SK-N-SH treated with all-trans-retinoic acid at 6 μM for 48 hours (cell line): ENCODE results near the gene WDR19.

Source experiments
- BACH2 ChIP-seq: fragments of 250-450 bp; sonication (Bioruptor Pico); IDR thresholded peaks from 2 replicates; pipeline ENCODE4 v1.9.0; 2021; ENCODE audit warnings: mild to moderate bottlenecking, borderline replicate concordance
- CREB5 ChIP-seq: fragments of 250-450 bp; sonication (Bioruptor Pico); IDR thresholded peaks from 2 replicates; pipeline ENCODE4 v1.5.1; 2020; ENCODE audit warnings: low read depth, mild to moderate bottlenecking, moderate library complexity
- RARB ChIP-seq: fragments of 250-450 bp; sonication (Bioruptor Pico); IDR thresholded peaks from 2 replicates; pipeline ENCODE4 v1.8.0; 2021; ENCODE audit warnings: mild to moderate bottlenecking, moderate library complexity
- SNAI2 ChIP-seq: fragments of 250-450 bp; sonication (Bioruptor Pico); IDR thresholded peaks from 2 replicates; pipeline ENCODE4 v1.5.0; 2020; ENCODE audit warnings: mild to moderate bottlenecking, moderate library complexity
- TSHZ2 ChIP-seq: fragments of 250-450 bp; sonication (Bioruptor Pico); IDR thresholded peaks from 2 replicates; pipeline ENCODE4 v1.5.0; 2020; ENCODE audit warnings: mild to moderate bottlenecking, moderate library complexity
- ZFP3 ChIP-seq: fragments of 250-450 bp; sonication (Bioruptor Pico); IDR thresholded peaks from 2 replicates; pipeline ENCODE4 v1.5.0; 2020; ENCODE audit warnings: mild to moderate bottlenecking, moderate library complexity
- ZNF70 ChIP-seq: fragments of 450-650 bp; formaldehyde crosslinking; IDR thresholded peaks from 2 replicates; pipeline ENCODE4 v1.5.0; 2020; ENCODE audit warnings: mild to moderate bottlenecking, moderate library complexity
- ZNF8 ChIP-seq: fragments of 450-650 bp; formaldehyde crosslinking; IDR thresholded peaks from 2 replicates; pipeline ENCODE4 v1.5.0; 2020; ENCODE audit warnings: mild to moderate bottlenecking, moderate library complexity

GRCh38 chr4:39278476-39278875 is 96.1 kb downstream of the WDR19 start:
- TF ChIP-seq ZNF70 (CRISPR knock-in tag) (no peak), RARB (no peak), ZNF8 (CRISPR knock-in tag) (no peak), CREB5 (CRISPR knock-in tag) (no peak), SNAI2 (CRISPR knock-in tag) (no peak), TSHZ2 (CRISPR knock-in tag) (no peak), ZFP3 (CRISPR knock-in tag) (no peak), BACH2 (CRISPR knock-in tag) (no peak)
